ENCODE results near the gene CAMTA1.
"Not testable (repeated sequence)": the region's sequence is repeated elsewhere in the genome, so short reads cannot be mapped to it uniquely, and the experiment has no call there.

The CAMTA1 gene

GRCh38 chr1:7679159-7679872 is 894.1 kb downstream of the CAMTA1 start:
- DNase-seq (ENCODE audit: low read depth), result no peak

- DNase-seq (ENCODE audit: low read depth), result no peak
Observed at GRCh38 chr1:7679873-7680206, 894.6 kb downstream of the CAMTA1 start.

- peak; percentile 40 for DNase-seq (ENCODE audit: low read depth)
Observed at GRCh38 chr1:7680207-7680954, 895.1 kb downstream of the CAMTA1 start.

- no peak for DNase-seq (ENCODE audit: low read depth)
Observed at GRCh38 chr1:7680955-7681268, 895.7 kb downstream of the CAMTA1 start.

GRCh38 chr1:7681401-7681800 is 896.1 kb downstream of the CAMTA1 start:
- no peak for DNase-seq (ENCODE audit: low read depth)

GRCh38 chr1:7683521-7683920 is 898.3 kb downstream of the CAMTA1 start:
- DNase-seq (ENCODE audit: low read depth), result no peak

- DNase-seq (ENCODE audit: low read depth), result no peak
Observed at GRCh38 chr1:7684132-7684531, 898.9 kb downstream of the CAMTA1 start.

GRCh38 chr1:7684861-7685635 is 899.8 kb downstream of the CAMTA1 start:
- no peak for DNase-seq (ENCODE audit: low read depth)

- DNase-seq (ENCODE audit: low read depth), result no peak
Observed at GRCh38 chr1:7686301-7686850, 901.1 kb downstream of the CAMTA1 start.

- no peak for DNase-seq (ENCODE audit: low read depth)
Observed at GRCh38 chr1:7687411-7687810, 902.2 kb downstream of the CAMTA1 start.

- no peak for DNase-seq (ENCODE audit: low read depth)
Observed at GRCh38 chr1:7688659-7689058, 903.4 kb downstream of the CAMTA1 start.

GRCh38 chr1:7689307-7689706 is 904.1 kb downstream of the CAMTA1 start:
- DNase-seq (ENCODE audit: low read depth), result not testable (repeated sequence)

- no peak for DNase-seq (ENCODE audit: low read depth)
Observed at GRCh38 chr1:7690076-7690475, 904.8 kb downstream of the CAMTA1 start.

GRCh38 chr1:7690496-7691182 is 905.4 kb downstream of the CAMTA1 start:
- DNase-seq (ENCODE audit: low read depth), result no peak

GRCh38 chr1:7691576-7691975 is 906.3 kb downstream of the CAMTA1 start:
- no peak for DNase-seq (ENCODE audit: low read depth)

GRCh38 chr1:7692005-7692404 is 906.8 kb downstream of the CAMTA1 start:
- no peak for DNase-seq (ENCODE audit: low read depth)

- DNase-seq (ENCODE audit: low read depth), result not testable (repeated sequence)
Observed at GRCh38 chr1:7693037-7693436, 907.8 kb downstream of the CAMTA1 start.

- no peak for DNase-seq (ENCODE audit: low read depth)
Observed at GRCh38 chr1:7693662-7694061, 908.4 kb downstream of the CAMTA1 start.

GRCh38 chr1:7694600-7695496 is 909.6 kb downstream of the CAMTA1 start:
- no peak for DNase-seq (ENCODE audit: low read depth)

GRCh38 chr1:7695497-7696117 is 910.4 kb downstream of the CAMTA1 start:
- DNase-seq (ENCODE audit: low read depth), result no peak

GRCh38 chr1:7698641-7699040 is 913.4 kb downstream of the CAMTA1 start:
- no peak for DNase-seq (ENCODE audit: low read depth)
